Lower lobe of right lung (tissue), 2 donors: ENCODE data around the gene DPPA2. TPM values are rescaled to one million over a fixed set of nuclear protein-coding genes. Genes with fewer than 3 reads are reported as not detected.

ENCODE experiments used
- ATAC-seq, 2 donors: fragments of 200-7000 bp; cut with Tn5 transposase; one replicate each; pipeline ENCODE4 v1.9.1; 2020 to 2022; ENCODE audit warnings: mild to moderate bottlenecking in 2 of 2, moderate library complexity in 2 of 2
- DNase-seq: peaks from one replicate; pipeline ENCODE4 v3.0.0-alpha.2; 2020
- H3K27ac ChIP-seq: fragments of 200-600 bp; one replicate; pipeline ENCODE4 v1.8.0; 2022
- H3K27me3 ChIP-seq: fragments of 200-600 bp; one replicate; pipeline ENCODE4 v1.8.0; 2022; ENCODE audit warnings: low read depth
- H3K36me3 ChIP-seq: fragments of 200-600 bp; one replicate; pipeline ENCODE4 v1.8.0; 2022; ENCODE audit warnings: mild to moderate bottlenecking
- H3K4me1 ChIP-seq: fragments of 200-600 bp; one replicate; pipeline ENCODE4 v1.8.0; 2022
- H3K4me3 ChIP-seq: fragments of 200-600 bp; one replicate; pipeline ENCODE4 v1.8.0; 2022; ENCODE audit warnings: mild to moderate bottlenecking
- H3K9me3 ChIP-seq: fragments of 200-600 bp; one replicate; pipeline ENCODE4 v1.8.0; 2022
- CTCF ChIP-seq: fragments of 200-600 bp; IDR thresholded peaks from one replicate; pipeline ENCODE4 v1.8.0; 2022; ENCODE audit warnings: antibody characterized with exemption, mild to moderate bottlenecking
- intact Hi-C: fragments of 100-400 bp; cut with DNase I; formaldehyde crosslinking; loops from one replicate; pipeline ENCODE4 v1.11.0; 2022
- total RNA-seq: library from RNA; stranded (reverse); fragmentation: NEBNext Ultra II Directional; extraction: Animal tissue kit (Norgen Biotek cat#: 25700); gene quantifications from one replicate; pipeline ENCODE4 v1.2.1, GENCODE V29; 2021
- donor health status: DM: no; HTN: yes; CAD: no; lungs with severe emphysema.

DPPA2 gene
- total RNA-seq, 1 donor from 2014 or later: not detected

GRCh38 chr3:109270779-109271178, 45.5 kb downstream of the DPPA2 start:
- no peak for ATAC-seq
- Histone ChIP-seq H3K36me3 (no peaks in the 10 kb centered on the region), H3K4me3 (no peak overlapping the region), H3K9me3 (no peaks in the 10 kb centered on the region), H3K4me1 (no peaks in the 10 kb centered on the region), H3K27me3 (no peaks in the 10 kb centered on the region), H3K27ac (no peak overlapping the region)
- TF ChIP-seq CTCF: no peak
- DNase-seq: no peak
- intact Hi-C loops: no loop called here

- Histone ChIP-seq H3K4me3 (no peak overlapping the region), H3K9me3 (no peaks in the 10 kb centered on the region), H3K27ac (no peak overlapping the region), H3K4me1 (no peaks in the 10 kb centered on the region), H3K27me3 (no peaks in the 10 kb centered on the region), H3K36me3 (no peaks in the 10 kb centered on the region)
- TF ChIP-seq CTCF: no peak
- intact Hi-C loops: no loop called here
- ATAC-seq (no peak), DNase-seq (no peak)
Measured at GRCh38 chr3:109269577-109270275, 46.6 kb downstream of the DPPA2 start.

DNA sequence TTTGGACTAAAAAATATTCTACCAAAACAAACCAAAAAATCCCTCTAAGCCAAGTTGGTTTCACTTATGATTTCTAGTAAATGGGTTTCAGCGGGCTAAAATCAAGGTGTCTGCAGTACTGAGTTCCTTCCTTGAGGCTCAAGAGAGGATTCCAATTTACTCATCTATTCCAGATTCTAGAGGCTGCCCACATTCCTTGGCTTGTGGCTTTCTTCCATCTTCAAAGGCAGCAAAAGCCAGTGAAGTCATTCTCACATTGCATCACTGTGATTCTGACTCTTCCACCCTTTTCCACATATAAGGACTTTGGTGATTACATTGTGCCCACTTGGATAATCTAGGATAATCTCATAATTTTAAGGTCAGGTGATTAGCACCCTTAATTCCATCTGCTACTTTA, 48.1 kb downstream of the DPPA2 start:
- intact Hi-C loops: no loop called here
- no peak overlapping the region for H3K4me3 ChIP-seq
- no peaks in the 10 kb centered on the region for H3K27me3 ChIP-seq
- no peaks in the 10 kb centered on the region for H3K36me3 ChIP-seq
- H3K9me3 ChIP-seq: no peaks in the 10 kb centered on the region
- H3K4me1 ChIP-seq: no peaks in the 10 kb centered on the region
- H3K27ac ChIP-seq: no peak overlapping the region
- ATAC-seq (no peak), DNase-seq (no peak)
- TF ChIP-seq CTCF: no peak

GRCh38 chr3:109265295-109265694, 51.0 kb downstream of the DPPA2 start:
- intact Hi-C loops: no loop called here
- H3K4me1 ChIP-seq: no peaks in the 10 kb centered on the region
- H3K27me3 ChIP-seq: no peaks in the 10 kb centered on the region
- ATAC-seq (no peak), DNase-seq (no peak)
- TF ChIP-seq CTCF: no peak
- H3K9me3 ChIP-seq: no peaks in the 10 kb centered on the region
- no peak overlapping the region for H3K4me3 ChIP-seq
- no peak overlapping the region for H3K27ac ChIP-seq
- no peaks in the 10 kb centered on the region for H3K36me3 ChIP-seq

GRCh38 chr3:109257269-109257668, 59.0 kb downstream of the DPPA2 start:
- H3K27me3 ChIP-seq: no peaks in the 10 kb centered on the region
- no peak overlapping the region for H3K4me3 ChIP-seq
- no peak overlapping the region for H3K27ac ChIP-seq
- ATAC-seq: no peak
- no peaks in the 10 kb centered on the region for H3K36me3 ChIP-seq
- intact Hi-C loops: no loop called here
- no peak for TF ChIP-seq CTCF
- H3K9me3 ChIP-seq: no peaks in the 10 kb centered on the region
- H3K4me1 ChIP-seq: no peaks in the 10 kb centered on the region
- no peak for DNase-seq
